ENCODE results near the gene ARL6IP5. TPM values are rescaled to one million over a fixed set of nuclear protein-coding genes. Genes with fewer than 3 reads are reported as not detected.

ARL6IP5 gene
- total RNA-seq, 1 experiment from 2014 or later, result 23.9 TPM

- no peaks in the 10 kb centered on the region for H3K9me3 ChIP-seq (ENCODE audit: low read depth, low read length, poor library complexity, severe bottlenecking)
- H3K27ac ChIP-seq (ENCODE audit: low read depth, low read length, poor library complexity, severe bottlenecking), result no peak within 1 kb of the TSS
- BruUV-seq (replicated peaks), result no TSS peak
- intact Hi-C loops (cut with micrococcal nuclease; ENCODE audit: unreplicated experiment), result no loop called here
- TF ChIP-seq CTCF (conservative IDR thresholded peaks at IDR 0.05; ENCODE audit: low read depth, low read length) (no peak), EZH2 (IDR thresholded peaks at IDR 0.05; ENCODE audit: borderline replicate concordance, low read depth, low read length, poor library complexity, severe bottlenecking) (no peak)
- no peaks in the 10 kb centered on the region for H3K4me1 ChIP-seq (ENCODE audit: insufficient read depth, low read length, poor library complexity, severe bottlenecking)
- no peak for DNase-seq (ENCODE audit: low spot score)
- CTCF ChIA-PET, result no interaction called here
- H3K36me3 ChIP-seq (ENCODE audit: insufficient read depth, low read length, poor library complexity, severe bottlenecking), result no peaks in the 10 kb centered on the region
- no peak within 1 kb of the TSS for H3K4me3 ChIP-seq (ENCODE audit: low read depth, low read length, poor library complexity, severe bottlenecking)
- H3K27me3 ChIP-seq (replicated peaks; ENCODE audit: insufficient read depth, low read depth, low read length, poor library complexity), result no peaks in the 10 kb centered on the region
- POLR2A ChIA-PET (ENCODE audit: low non-redundant PET), result no interaction called here
These were observed 37.7 kb downstream of the ARL6IP5 start, which contains the start of gene LMOD3 for GRCh38 chr3:69122403-69122802. TSS of gene LMOD3 (minus strand) at chr3:69122595. CDS start at chr3:69122386, 209 bp downstream.

GRCh38 chr3:69126216-69126615 is 41.5 kb downstream of the ARL6IP5 start:
- ChIA-PET CTCF (no interaction called here), POLR2A (ENCODE audit: low non-redundant PET) (no interaction called here)
- TF ChIP-seq CTCF (conservative IDR thresholded peaks at IDR 0.05; ENCODE audit: low read depth, low read length), result no peak
- TF ChIP-seq EZH2 (IDR thresholded peaks at IDR 0.05; ENCODE audit: borderline replicate concordance, low read depth, low read length, poor library complexity, severe bottlenecking), result no peak
- Histone ChIP-seq H3K9me3 (ENCODE audit: low read depth, low read length, poor library complexity, severe bottlenecking) (no peaks in the 10 kb centered on the region), H3K27ac (ENCODE audit: low read depth, low read length, poor library complexity, severe bottlenecking) (no peak overlapping the region), H3K4me3 (ENCODE audit: low read depth, low read length, poor library complexity, severe bottlenecking) (no peak overlapping the region), H3K27me3 (replicated peaks; ENCODE audit: insufficient read depth, low read depth, low read length, poor library complexity) (no peaks in the 10 kb centered on the region), H3K4me1 (ENCODE audit: insufficient read depth, low read length, poor library complexity, severe bottlenecking) (no peaks in the 10 kb centered on the region), H3K36me3 (ENCODE audit: insufficient read depth, low read length, poor library complexity, severe bottlenecking) (no peaks in the 10 kb centered on the region)
- BruUV-seq (replicated peaks), result no TSS peak
- intact Hi-C loops (cut with micrococcal nuclease; ENCODE audit: unreplicated experiment), result no loop called here
- DNase-seq (ENCODE audit: low spot score), result no peak

- Histone ChIP-seq H3K36me3 (ENCODE audit: insufficient read depth, low read length, poor library complexity, severe bottlenecking) (no peaks in the 10 kb centered on the region), H3K9me3 (ENCODE audit: low read depth, low read length, poor library complexity, severe bottlenecking) (no peaks in the 10 kb centered on the region), H3K4me3 (ENCODE audit: low read depth, low read length, poor library complexity, severe bottlenecking) (no peak overlapping the region), H3K27ac (ENCODE audit: low read depth, low read length, poor library complexity, severe bottlenecking) (no peak overlapping the region), H3K4me1 (ENCODE audit: insufficient read depth, low read length, poor library complexity, severe bottlenecking) (no peaks in the 10 kb centered on the region), H3K27me3 (replicated peaks; ENCODE audit: insufficient read depth, low read depth, low read length, poor library complexity) (no peaks in the 10 kb centered on the region)
- TF ChIP-seq CTCF (conservative IDR thresholded peaks at IDR 0.05; ENCODE audit: low read depth, low read length) (no peak), EZH2 (IDR thresholded peaks at IDR 0.05; ENCODE audit: borderline replicate concordance, low read depth, low read length, poor library complexity, severe bottlenecking) (no peak)
- BruUV-seq (replicated peaks), result no TSS peak
- intact Hi-C loops (cut with micrococcal nuclease; ENCODE audit: unreplicated experiment), result no loop called here
- no peak for DNase-seq (ENCODE audit: low spot score)
- ChIA-PET CTCF (no interaction called here), POLR2A (ENCODE audit: low non-redundant PET) (no interaction called here)
These were observed 42.3 kb downstream of the ARL6IP5 start for GRCh38 chr3:69126999-69127398.

All from A673 (cell line).